GM19193 (cell line): ENCODE results near the gene PTPRM.

ENCODE experiments used
- POLR2A ChIP-seq: IDR thresholded peaks from 4 replicates; pipeline ENCODE4 v1.6.1; 2011; ENCODE audit not compliant: insufficient read depth, insufficient read length; ENCODE audit errors: extremely low read depth

The PTPRM gene

DNA sequence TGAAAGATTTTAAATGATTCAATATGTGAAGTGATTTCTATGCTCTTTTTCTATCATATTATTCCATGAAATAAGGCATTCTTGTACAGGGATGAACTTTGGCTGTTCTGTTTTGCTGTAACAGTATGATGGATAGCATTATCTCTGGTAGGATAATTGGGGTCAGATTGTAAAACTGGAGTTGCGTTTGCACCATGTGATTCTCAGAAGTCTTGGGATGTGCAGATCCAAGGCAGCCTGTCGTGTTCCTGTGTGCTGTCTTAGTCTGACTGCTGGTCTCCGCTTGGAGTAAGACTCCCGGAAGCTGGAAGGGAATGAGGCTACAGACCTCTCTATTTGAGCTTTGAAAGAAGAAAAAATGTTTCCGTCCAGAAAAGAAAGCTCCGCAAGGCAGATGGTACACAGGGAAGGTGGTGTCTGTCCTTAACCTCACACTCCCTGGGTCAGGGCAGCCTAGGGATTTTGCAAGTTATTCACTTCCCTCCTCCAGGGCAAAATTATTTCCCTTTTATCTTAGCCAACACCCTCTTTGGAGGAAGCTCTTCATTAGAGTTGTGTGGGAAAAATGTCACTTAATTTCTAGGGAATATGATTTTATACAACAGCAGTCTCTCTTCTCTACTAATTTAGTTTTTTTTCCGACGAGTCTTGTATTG lies 250.6 kb downstream of the PTPRM start:
- no peak for TF ChIP-seq POLR2A

DNA sequence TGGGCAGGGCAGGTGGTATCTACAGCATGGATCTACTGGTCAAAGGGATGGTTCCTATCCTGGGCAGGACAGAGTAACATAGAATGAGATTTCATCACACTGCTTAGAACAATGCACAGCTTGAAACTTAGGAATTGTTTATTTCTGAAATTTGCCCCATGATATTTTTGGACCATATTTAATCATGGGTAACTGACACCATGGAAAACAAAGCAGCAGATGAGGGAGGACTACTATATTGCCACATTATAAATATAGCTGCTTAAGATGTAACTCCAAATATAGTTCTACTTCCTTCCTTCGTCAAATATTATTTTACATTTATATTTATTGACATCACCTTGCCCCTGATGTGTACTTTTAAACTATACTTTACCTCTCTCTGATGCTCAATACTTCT lies 254.7 kb downstream of the PTPRM start:
- no peak for TF ChIP-seq POLR2A

DNA sequence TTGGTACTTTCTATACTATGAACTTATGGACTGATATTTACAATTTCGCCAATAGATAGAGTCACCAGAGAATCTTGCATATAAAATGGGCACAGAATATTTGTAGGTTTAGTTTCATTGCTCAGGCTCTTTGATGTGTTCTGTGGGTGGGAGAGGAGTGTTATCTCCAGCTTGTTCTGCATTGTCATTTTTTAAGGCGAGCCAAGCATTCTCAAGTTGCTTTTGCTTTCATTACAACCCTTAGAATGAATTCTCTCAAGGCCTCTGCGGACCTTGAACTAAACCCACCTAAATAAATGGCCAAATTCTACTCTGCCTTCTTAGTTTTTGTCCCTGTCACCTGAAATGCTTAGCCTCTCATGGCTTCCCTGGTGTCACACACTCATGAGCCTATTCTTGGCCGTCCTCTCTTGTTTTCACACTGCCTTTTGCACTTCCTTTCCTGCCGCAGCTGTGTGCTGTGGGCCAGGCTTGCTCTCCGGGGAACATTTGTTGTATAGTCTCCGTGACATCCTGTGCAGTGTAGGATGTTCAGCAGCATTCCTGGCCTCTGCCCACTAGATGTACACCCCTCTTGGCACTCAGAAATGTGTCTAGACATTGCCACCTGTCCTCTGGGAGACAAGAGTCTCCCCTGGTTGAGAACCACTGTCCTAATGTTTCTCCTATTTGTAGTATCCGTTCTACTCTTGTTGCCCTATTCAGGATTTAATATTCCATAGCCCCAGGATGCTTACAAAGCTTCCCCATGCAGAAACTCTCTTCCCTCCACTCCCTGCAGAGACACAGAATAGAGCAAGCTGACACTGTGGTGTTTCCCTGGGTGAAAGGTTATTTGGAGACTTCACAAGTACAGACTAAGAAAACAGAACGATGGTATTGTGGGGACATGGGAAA lies 255.6 kb downstream of the PTPRM start:
- no peak for TF ChIP-seq POLR2A

DNA sequence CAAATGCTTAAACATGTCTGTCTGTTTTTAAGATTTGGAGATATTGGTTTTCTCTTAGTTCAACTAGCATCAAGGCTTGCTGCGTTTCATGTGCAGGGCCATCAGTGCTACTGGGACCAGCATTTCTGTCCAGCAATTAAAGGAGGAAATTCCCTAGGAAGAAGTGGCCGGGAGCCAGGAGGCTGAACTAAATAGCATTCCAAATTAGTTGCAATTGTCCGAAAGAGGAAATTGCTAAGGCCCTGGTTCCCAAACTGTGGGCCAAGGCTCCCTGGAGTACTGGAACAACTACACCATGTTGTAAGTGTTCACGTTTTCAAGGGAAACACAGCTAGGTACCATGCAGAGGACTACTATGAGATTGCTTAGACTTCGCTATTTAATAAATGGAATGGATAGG lies 257.9 kb downstream of the PTPRM start:
- TF ChIP-seq POLR2A = no peak

DNA sequence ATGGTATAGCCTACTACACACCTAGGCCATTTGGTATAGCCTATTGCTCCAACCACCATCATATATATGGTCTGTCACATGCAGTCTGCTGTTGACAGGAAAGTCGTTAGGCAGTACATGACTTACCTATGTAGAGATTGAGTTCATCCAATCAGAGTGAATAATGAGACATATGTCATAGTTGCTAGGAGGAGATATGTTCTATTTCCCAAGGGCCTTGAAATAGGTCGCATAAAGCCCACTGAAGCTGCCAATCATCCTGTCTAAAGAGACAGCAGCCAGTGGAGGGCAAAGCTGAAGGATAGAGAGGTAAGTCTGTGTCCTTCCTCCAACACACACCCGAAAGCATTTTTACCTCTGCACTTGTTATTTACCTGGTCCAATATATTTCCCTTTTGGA lies 263.4 kb downstream of the PTPRM start:
- no peak for TF ChIP-seq POLR2A

DNA sequence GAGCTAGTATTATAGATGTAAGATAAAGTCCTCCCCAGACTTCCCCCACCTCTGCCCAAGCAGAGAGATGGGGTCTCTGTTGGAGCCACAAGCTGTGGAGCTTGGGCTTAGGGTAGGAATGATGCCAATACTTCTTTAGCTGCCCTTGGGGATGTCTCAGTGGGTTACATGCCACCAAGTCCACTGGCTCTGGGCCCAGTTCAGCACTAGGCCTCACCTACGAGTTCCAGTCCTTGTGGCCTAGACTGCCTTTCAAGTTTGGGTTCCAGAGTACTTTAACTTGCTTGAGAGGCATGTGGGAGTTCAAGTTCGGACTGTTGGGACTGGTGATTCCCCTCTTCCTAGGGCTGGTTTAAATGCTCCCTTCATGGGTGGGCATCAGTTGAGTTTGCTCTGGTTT lies 272.4 kb downstream of the PTPRM start:
- no peak for TF ChIP-seq POLR2A

DNA sequence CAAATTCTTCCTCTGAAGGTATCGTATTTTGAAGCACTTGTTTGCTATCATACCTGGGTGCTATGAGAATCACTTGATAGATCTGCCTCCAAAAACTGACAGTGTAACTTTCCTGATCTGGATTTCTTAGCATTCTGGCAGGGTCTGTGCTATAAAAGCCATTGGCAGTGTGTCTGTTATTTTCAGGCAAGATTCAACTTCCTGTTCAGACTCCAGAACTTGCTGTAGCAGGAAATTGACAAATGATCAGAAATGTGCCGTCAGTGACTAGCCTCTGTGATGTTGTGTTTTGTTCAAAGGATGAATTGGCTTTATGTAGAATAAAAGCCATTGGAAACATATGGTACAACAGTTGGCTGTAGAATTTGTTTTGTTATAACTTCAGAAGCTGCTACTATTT lies 273.3 kb downstream of the PTPRM start:
- TF ChIP-seq POLR2A = no peak

DNA sequence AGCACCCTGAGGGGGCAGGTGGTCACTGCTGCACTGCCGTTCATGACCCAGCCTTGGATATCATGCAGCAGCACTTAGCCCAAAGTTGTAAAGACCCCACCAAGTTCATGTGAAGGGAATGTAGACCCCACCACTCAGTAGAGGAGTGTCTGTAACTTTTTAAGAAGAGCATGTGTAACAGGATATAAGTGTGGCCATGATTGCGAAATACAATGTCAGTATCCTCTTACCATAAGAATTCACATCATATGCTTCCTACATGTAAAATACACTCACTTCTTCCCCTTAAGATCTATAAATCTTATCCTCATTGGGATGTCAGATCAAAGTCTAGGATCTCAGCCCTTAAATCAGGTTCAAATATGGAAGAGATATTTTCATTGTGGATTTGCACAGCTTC lies 276.9 kb downstream of the PTPRM start:
- no peak for TF ChIP-seq POLR2A

DNA sequence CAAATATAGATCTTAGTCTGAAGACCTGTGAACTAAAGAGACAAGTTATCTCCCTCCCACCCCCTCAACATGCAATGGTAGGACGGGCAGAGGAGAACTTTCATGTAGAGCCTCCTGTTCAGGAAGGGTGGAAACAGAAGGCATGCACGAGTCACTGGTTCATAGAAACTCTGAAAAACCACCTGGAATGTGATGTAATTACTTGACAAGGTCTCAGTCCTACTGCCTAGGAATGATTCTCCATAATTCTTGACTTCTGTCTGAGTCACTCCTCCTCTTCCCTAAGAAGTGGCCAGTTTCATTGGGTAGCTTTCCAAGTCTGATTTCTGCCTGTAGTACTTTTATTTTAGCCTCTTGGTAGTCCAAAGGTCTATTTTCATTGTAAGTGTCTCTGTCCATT lies 277.3 kb downstream of the PTPRM start:
- TF ChIP-seq POLR2A = no peak

DNA sequence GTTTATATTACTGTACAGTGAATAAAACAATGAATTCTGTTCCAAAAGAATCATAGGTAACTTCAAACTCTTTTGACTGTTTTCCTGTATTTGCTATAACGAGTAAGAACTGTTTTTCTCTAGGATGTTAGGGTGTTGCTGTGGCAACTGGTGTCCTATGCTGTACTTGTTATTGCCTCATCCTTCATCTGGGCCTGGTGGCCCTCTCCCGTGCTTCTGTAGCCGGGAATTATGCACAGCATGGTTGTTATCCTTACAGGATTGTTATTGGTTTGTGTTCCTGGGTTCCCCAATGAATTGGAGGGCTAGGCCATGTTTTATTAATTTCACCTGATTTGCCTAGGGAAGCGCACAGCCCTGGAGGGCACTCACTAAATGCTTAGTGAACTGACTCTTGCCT lies 279.2 kb downstream of the PTPRM start:
- no peak for TF ChIP-seq POLR2A

DNA sequence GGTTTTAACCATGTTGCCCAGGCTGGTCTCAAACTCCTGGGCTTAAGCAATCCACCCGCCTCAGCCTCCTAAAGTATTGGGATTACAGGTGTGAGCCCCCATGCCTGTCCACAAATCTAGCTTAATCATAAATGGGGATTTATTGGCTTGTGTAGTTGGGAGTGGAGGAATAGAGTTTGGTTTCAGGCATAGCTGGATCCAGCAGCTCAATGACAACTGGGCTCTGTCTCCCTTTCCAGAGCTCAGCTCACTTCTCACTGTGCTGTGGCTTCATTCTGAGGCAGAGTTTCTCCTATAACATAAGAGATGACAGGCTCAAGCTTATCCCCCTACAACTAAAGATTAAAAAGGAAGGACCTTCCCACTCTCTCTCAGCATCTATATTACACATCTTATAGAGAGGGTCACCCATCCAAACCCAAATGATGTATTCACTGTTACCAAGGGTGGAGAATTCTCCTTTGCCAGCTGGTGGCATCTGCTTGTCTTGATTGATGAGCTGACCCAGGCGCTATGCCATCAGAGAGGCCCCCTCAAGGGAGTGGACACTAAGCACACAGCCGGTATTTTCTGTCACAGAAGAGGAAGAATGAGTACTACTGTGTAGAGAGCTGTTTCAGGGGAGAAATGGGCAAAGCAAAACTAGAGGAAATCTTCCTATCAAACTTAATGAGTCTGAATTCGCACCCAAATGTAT lies 280.4 kb downstream of the PTPRM start:
- no peak for TF ChIP-seq POLR2A

DNA sequence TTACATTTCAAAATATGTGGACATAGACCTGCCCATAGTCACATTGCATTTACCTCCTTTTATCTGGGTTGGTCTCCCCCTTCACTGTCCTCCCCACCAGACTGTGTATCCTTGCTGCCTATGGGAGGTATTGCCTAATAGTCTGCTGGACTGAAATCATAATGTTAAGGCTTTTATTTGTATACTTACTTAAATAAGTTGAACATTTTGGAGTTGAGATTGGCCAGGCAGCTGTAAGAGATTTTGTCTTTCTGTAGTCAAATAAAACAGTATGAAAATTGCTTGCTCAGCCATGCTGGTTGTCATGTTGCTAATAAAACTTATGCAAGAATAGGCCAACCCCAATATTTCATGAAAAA lies 280.9 kb downstream of the PTPRM start:
- TF ChIP-seq POLR2A = no peak

DNA sequence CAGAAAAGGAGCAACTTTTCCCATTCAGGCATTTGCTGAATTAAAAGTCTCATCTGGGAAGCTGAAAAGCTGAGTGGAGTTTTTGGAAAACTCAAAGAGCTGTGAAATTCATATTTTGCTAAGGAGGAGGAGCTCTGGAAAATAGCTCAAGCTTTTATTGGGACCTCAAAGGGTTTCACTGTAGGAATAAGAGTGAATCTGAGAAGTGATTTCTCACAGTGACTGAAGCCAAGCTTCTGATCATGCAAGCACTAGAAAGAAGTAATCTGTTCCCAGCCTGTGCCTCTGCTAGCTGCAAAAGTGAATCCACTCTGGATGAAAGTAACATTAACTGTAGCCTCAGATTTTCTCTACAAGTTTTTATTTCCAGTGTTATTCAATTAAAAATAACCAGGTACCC lies 283.3 kb downstream of the PTPRM start:
- no peak for TF ChIP-seq POLR2A

DNA sequence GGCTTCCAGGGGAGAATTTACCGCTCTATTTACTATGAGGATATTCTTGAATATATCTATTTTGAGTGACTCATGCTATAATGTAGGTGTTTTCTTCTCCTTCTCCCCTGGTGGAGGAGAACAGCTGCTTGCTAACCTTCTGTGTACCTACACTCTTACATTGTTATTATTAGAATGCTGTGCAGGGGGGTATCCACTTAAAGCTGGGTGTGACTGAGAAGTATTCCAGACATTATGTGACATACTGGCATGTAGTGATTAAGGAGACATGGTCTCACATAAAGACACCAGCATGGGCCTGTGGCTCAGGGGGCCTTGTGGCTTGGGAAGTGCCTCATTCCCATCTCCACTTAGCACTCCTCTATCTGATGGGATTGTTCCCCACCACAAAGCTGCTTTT lies 287.9 kb downstream of the PTPRM start:
- no peak for TF ChIP-seq POLR2A

DNA sequence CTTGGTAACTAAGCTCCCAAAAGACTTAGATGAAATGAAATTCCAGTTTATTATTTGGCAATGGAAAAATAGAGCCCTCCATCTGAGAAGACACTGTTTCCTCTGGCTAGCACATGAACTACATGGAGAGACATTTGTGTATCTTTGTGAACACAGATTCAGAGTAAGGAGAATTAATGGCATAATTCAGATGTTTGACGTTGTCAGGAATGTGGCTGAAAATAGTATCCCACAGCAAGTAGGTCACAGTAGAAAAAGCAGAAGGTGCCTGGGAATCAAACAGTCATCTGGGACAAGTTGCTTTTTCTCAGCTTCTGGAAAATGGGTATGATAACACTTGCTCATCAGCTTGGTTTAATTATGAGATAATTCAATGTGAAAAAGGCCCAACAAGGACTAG lies 288.6 kb downstream of the PTPRM start:
- no peak for TF ChIP-seq POLR2A

DNA sequence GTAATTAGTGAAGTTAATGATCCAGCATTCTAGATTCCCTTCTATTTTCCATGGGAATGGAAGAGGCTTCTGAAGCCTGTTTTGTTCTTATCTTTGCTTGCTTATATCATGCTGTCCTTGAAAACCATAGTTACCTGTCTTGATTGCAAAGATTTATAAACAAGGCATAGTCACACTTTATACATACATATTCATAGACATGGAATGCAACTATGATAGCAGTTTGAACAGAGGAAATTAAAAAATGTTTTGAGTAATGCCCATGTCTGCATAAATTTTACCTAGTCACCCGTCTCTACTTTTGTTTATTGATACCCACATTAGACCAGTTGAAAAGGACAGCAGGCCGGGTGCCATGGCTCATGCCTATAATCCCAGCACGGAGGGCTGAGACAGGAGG lies 289.0 kb downstream of the PTPRM start:
- TF ChIP-seq POLR2A = no peak
